Lower lobe of right lung (tissue), 2 donors: ENCODE data around the gene RRP1B. TPM values are rescaled to one million over a fixed set of nuclear protein-coding genes. Genes with fewer than 3 reads are reported as not detected.
"Not testable (repeated sequence)": the region's sequence is repeated elsewhere in the genome, so short reads cannot be mapped to it uniquely, and the experiment has no call there.

Source experiments
- ATAC-seq, 2 donors: fragments of 200-7000 bp; cut with Tn5 transposase; one replicate each; pipeline ENCODE4 v1.9.1; 2020 to 2022; ENCODE audit warnings: mild to moderate bottlenecking in 2 of 2, moderate library complexity in 2 of 2
- DNase-seq: peaks from one replicate; pipeline ENCODE4 v3.0.0-alpha.2; 2020
- H3K27ac ChIP-seq: fragments of 200-600 bp; one replicate; pipeline ENCODE4 v1.8.0; 2022
- H3K27me3 ChIP-seq: fragments of 200-600 bp; one replicate; pipeline ENCODE4 v1.8.0; 2022; ENCODE audit warnings: low read depth
- H3K36me3 ChIP-seq: fragments of 200-600 bp; one replicate; pipeline ENCODE4 v1.8.0; 2022; ENCODE audit warnings: mild to moderate bottlenecking
- H3K4me1 ChIP-seq: fragments of 200-600 bp; one replicate; pipeline ENCODE4 v1.8.0; 2022
- H3K4me3 ChIP-seq: fragments of 200-600 bp; one replicate; pipeline ENCODE4 v1.8.0; 2022; ENCODE audit warnings: mild to moderate bottlenecking
- H3K9me3 ChIP-seq: fragments of 200-600 bp; one replicate; pipeline ENCODE4 v1.8.0; 2022
- CTCF ChIP-seq: fragments of 200-600 bp; IDR thresholded peaks from one replicate; pipeline ENCODE4 v1.8.0; 2022; ENCODE audit warnings: antibody characterized with exemption, mild to moderate bottlenecking
- intact Hi-C: fragments of 100-400 bp; cut with DNase I; formaldehyde crosslinking; loops from one replicate; pipeline ENCODE4 v1.11.0; 2022
- total RNA-seq: library from RNA; stranded (reverse); fragmentation: NEBNext Ultra II Directional; extraction: Animal tissue kit (Norgen Biotek cat#: 25700); gene quantifications from one replicate; pipeline ENCODE4 v1.2.1, GENCODE V29; 2021
- donor health status: DM: no; HTN: yes; CAD: no; lungs with severe emphysema.

Gene RRP1B
- total RNA-seq, 1 donor from 2014 or later, result 18.1 TPM

GRCh38 chr21:43648171-43648570 is 11.2 kb upstream of the RRP1B start:
- intact Hi-C loops, result no loop called here
- Histone ChIP-seq H3K9me3 (no peaks in the 10 kb centered on the region), H3K4me3 (no peak overlapping the region), H3K36me3 (no peaks in the 10 kb centered on the region), H3K4me1 (peaks cover 20% of the 10 kb centered on the region), H3K27ac (no peak overlapping the region), H3K27me3 (no peaks in the 10 kb centered on the region)
- no peak for TF ChIP-seq CTCF
- ATAC-seq, result no peak
- no peak for DNase-seq

GRCh38 chr21:43651926-43652325 is 7.4 kb upstream of the RRP1B start:
- H3K9me3 ChIP-seq, H3K4me1 ChIP-seq, H3K4me3 ChIP-seq, H3K27ac ChIP-seq, DNase-seq, H3K27me3 ChIP-seq, ATAC-seq, intact Hi-C loops, H3K36me3 ChIP-seq: not testable (repeated sequence)

- H3K27me3 ChIP-seq, result no peaks in the 10 kb centered on the region
- no peak overlapping the region for H3K4me3 ChIP-seq
- H3K4me1 ChIP-seq, result no peaks in the 10 kb centered on the region
- no peaks in the 10 kb centered on the region for H3K9me3 ChIP-seq
- no peaks in the 10 kb centered on the region for H3K36me3 ChIP-seq
- intact Hi-C loops, result no loop called here
- no peak overlapping the region for H3K27ac ChIP-seq
- no peak for TF ChIP-seq CTCF
- DNase-seq (no peak), ATAC-seq (no peak)
Observed at GRCh38 chr21:43652616-43653015, 6.7 kb upstream of the RRP1B start.

- Histone ChIP-seq H3K9me3 (no peaks in the 10 kb centered on the region), H3K4me1 (peaks cover 1% of the 10 kb centered on the region), H3K27me3 (no peaks in the 10 kb centered on the region), H3K27ac (no peak overlapping the region), H3K36me3 (no peaks in the 10 kb centered on the region), H3K4me3 (no peak overlapping the region)
- ATAC-seq (no peak), DNase-seq (no peak)
- no peak for TF ChIP-seq CTCF
- intact Hi-C loops, result no loop called here
Observed at GRCh38 chr21:43653626-43654025, 5.7 kb upstream of the RRP1B start.

DNA sequence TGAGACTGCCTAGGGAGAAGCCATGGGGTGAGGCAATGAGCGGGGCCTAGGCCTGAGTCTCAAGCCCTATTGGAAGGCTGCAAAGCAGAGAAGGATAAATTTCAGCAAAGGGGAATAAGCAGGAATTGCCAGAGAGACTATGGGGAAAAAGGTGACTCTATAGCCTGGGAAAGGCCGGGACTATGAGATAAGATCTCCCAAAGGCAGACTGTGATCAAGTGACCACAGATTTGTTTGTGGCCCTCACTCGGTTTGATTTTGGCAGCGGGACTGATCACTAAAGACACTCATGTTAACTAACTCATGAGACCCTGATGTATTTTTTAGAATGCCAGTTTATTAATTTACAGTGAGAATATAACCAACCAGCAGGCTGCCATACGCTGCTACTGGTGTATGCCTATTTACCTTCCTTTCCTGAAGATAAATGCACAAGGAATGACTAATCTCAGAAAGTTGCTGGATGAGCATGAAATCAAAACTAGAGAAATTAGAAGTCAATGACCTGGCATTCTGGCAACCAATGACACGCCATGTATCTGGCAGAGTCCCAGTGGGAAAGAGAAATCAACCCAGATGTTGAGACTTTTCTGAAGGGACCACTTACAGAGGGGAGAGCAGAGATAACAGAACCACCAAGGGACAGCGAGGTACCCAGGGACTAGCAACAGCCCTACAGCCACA is 4.4 kb upstream of the RRP1B start:
- no peaks in the 10 kb centered on the region for H3K27me3 ChIP-seq
- no peaks in the 10 kb centered on the region for H3K36me3 ChIP-seq
- DNase-seq, result no peak
- no peak overlapping the region for H3K27ac ChIP-seq
- no peaks in the 10 kb centered on the region for H3K9me3 ChIP-seq
- peaks cover 8% of the 10 kb centered on the region for H3K4me1 ChIP-seq
- H3K4me3 ChIP-seq, result no peak overlapping the region
- intact Hi-C loops, result no loop called here
- no peak for ATAC-seq
- TF ChIP-seq CTCF, result no peak

DNA sequence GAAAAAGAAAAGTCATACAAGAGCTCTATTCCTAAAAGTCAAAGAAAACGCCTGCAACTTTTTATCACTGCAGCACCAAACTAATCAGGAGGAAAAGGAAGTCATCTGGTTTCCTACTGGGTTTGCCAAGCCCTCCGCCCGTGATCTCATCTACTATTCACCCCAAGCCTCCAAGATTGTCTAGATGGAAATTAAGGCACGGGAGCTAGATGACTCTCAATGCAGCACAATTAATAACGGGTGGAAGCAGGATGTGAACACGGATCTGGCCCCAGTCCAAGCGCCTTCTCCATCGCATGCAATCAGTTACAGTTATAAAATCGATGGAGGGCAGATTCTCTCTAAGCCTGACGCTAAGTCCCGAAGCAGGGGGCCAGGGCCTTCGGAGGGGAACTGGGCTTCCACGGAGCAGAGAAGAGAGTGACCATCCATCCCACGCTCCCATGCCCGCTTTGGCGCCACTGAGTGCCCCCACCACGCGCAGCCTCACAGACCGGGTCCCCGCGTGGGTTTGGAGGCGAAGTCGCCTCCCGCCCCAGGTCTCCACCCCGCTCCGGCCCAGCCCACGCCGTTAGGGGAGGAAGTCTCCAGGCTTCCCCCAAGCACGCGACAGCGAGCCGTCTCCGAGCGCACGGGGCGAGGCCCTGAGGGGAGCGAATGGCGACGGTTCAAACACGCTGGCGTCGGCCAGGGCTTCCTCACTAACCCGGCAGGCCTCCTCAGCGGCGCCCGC is 1.8 kb upstream of the RRP1B start:
- H3K4me3 ChIP-seq, result no peak overlapping the region
- ATAC-seq (no peak), DNase-seq (no peak)
- no peaks in the 10 kb centered on the region for H3K9me3 ChIP-seq
- no peak overlapping the region for H3K27ac ChIP-seq
- TF ChIP-seq CTCF, result no peak
- peaks cover 26% of the 10 kb centered on the region for H3K4me1 ChIP-seq
- no peaks in the 10 kb centered on the region for H3K27me3 ChIP-seq
- intact Hi-C loops, result no loop called here
- H3K36me3 ChIP-seq, result peaks cover 10% of the 10 kb centered on the region
